ENCODE results near the gene WSB2.
A peak's percentile ranks its signal among the peaks of the same experiment; 100 is the strongest.
"Not testable (repeated sequence)": the region's sequence is repeated elsewhere in the genome, so short reads cannot be mapped to it uniquely, and the experiment has no call there.

Gene WSB2

GRCh38 chr12:118061011-118061872, at the start of gene WSB2:
WSB2 (minus strand) TSS chr12:118061179; CDS start chr12:118061048, 131 bp downstream.
- DNase-seq (ENCODE audit: low read depth in 1 of 2, low spot score in 1 of 2): peak in 1 of 2 donors; percentile 28

GRCh38 chr12:118109088-118109487, 48.1 kb upstream of the WSB2 start:
- DNase-seq (ENCODE audit: low read depth in 1 of 2, low spot score in 1 of 2): no peak

DNA sequence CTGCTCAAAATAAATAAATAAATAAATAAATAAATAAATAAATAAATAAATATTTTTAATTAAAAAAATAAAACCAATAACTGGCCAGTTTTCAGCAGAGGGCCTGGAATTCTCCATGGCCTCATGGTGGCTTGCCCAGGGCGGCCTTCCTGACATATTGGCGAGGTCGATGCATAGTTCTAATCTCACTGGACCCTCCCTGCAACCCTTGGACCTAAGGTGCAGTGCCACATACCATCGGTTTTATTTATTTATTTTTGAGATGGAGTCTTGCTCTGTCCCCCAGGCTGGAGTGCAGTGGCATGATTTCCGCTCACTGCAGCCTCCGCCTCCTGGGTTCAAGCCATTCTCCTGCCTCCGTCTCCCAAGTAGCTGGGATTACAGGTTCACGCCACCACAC, 46.7 kb upstream of the WSB2 start:
- DNase-seq (ENCODE audit: low read depth in 1 of 2, low spot score in 1 of 2): no peak

GRCh38 chr12:118107011-118107410, 46.0 kb upstream of the WSB2 start:
- DNase-seq (ENCODE audit: low read depth in 1 of 2, low spot score in 1 of 2): no peak

- DNase-seq (ENCODE audit: low read depth in 1 of 2, low spot score in 1 of 2): peak in 1 of 2 donors; percentile 3
These were observed 42.8 kb upstream of the WSB2 start, which contains the start of gene VSIG10 for GRCh38 chr12:118103601-118104382. VSIG10 (minus strand) TSS chr12:118104011; CDS start chr12:118103671, 340 bp downstream.

DNA sequence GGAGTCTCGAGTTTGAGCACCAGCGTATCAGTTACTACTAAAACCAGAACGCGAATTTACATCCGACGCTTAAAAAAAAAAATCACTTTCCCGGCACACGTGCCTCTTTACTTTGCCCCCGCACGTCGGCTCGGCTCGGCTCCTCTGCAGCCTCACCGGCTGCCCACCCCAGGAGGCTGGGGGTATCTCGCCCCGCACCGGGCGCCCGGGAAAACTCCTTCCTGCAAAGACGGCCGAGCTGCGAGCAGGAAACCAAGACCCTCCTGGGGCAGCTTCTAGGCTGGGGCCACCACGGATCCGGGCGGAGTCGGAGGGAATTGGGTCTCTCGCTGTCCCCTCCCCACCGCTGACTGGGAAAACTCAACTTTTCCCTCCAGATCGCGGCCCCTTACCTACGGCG, 42.2 kb upstream of the WSB2 start:
- DNase-seq (ENCODE audit: low read depth in 1 of 2, low spot score in 1 of 2): peak in 1 of 2 donors; percentile 1

- no peak for DNase-seq (ENCODE audit: low read depth in 1 of 2, low spot score in 1 of 2)
These were observed 41.6 kb upstream of the WSB2 start for GRCh38 chr12:118102609-118103008.

GRCh38 chr12:118102070-118102469, 41.1 kb upstream of the WSB2 start:
- no peak for DNase-seq (ENCODE audit: low read depth in 1 of 2, low spot score in 1 of 2)

- DNase-seq (ENCODE audit: low read depth in 1 of 2, low spot score in 1 of 2): no peak
These were observed 40.1 kb upstream of the WSB2 start for GRCh38 chr12:118101051-118101450.

GRCh38 chr12:118098911-118099671, 38.1 kb upstream of the WSB2 start:
- DNase-seq (ENCODE audit: low read depth in 1 of 2, low spot score in 1 of 2): no peak

GRCh38 chr12:118098401-118098800, 37.4 kb upstream of the WSB2 start:
- no peak for DNase-seq (ENCODE audit: low read depth in 1 of 2, low spot score in 1 of 2)

DNA sequence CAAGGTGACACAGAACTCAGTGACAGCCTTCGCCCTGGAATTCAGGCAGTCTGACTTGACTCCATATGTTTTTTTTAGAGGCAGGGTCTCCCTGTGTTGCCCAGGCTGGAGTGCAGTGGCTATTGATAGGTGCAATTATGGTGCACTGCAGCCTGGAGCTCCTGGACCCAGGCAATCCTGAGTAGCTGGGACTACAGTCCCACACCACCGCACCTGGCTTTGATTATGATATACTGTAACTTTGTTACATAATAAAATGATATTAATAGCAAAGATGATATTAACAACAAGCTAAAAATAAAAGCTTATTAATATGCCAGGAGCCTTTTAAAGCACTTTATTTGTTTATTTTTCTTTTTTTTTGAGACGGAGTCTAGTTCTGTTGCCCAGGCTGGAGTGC, 33.1 kb upstream of the WSB2 start:
- no peak for DNase-seq (ENCODE audit: low read depth in 1 of 2, low spot score in 1 of 2)

- DNase-seq (ENCODE audit: low read depth in 1 of 2, low spot score in 1 of 2): no peak
These were observed 28.8 kb upstream of the WSB2 start for GRCh38 chr12:118089782-118090181.

DNA sequence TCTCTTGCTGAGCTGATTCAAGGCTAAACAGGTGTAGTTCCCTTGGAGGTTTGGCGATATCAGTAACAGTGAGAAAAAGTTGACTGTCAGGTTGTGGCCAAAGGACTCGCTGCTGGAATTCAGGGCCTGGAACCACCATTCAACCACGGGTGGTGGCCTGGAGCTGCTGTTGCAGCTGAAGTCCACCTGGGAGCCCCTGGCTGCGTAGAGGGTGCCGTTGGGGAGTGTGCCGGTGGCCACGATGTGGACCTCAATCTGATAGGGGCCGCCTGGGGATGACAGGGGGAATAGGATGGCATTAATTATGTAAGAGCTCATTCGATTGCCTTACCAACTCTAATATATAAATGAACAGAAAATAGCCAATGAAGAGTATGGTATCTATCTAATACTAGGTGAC, 21.2 kb upstream of the WSB2 start:
- DNase-seq (ENCODE audit: low read depth in 1 of 2, low spot score in 1 of 2): no peak

DNA sequence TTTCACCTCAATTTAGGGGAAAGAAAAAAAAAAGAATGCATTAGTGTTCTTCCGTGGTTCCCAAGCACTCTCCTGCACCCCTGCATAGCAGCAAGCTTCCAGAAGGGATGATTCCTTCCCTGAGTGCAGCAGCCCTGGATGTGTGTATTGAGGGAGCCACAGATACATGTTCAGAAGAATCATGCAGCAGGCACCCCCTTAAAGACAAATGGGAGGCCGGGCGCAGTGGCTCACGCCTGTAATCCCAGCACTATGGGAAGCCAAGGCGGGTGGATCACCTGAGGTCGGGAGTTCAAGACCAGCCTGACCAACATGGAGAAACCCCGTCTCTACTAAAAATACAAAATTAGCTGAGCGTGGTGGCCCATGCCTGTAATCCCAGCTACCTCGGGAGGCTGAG, 20.5 kb upstream of the WSB2 start:
- DNase-seq (ENCODE audit: low read depth in 1 of 2, low spot score in 1 of 2): not testable (repeated sequence)

DNA sequence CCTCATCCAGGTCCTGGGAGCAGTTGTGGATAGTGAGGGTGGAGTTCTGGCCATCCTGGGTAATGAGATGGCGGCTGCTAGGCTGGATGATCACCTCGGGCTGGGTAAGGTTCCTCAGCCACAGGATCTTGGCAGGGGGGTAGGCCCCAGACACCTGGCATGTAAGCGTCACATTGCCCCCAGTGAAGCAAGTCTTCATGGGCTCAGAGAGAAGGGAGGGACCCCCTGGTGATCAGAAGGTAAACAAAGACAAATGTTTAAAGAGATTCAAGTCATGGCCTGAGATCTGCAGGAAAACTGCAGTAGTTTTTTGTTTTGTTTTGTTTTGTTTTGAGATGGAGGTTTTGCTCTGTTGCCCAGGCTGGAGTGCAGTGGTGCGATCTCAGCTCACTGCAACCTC, 12.8 kb upstream of the WSB2 start:
- DNase-seq (ENCODE audit: low read depth in 1 of 2, low spot score in 1 of 2): no peak

DNA sequence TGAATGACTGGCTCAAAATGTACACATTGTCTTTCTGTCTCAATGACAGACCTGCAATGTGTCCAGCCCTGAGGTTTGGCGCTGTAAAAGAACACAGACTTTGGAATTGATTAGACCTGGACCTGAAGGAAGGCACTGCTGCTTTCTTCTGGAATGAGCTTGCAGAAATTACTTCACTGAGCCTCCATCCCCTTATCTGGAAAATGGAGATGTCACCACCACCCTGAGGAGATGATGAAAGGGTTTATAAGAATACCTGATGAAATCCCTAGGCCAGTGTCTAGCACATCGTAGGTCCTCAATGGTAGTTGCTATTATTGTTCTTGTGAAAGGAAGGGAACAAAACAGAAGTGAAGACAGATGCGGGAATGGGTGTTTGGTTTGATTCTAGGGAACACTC, 9.7 kb upstream of the WSB2 start:
- no peak for DNase-seq (ENCODE audit: low read depth in 1 of 2, low spot score in 1 of 2)

- no peak for DNase-seq (ENCODE audit: low read depth in 1 of 2, low spot score in 1 of 2)
These were observed 7.5 kb upstream of the WSB2 start for GRCh38 chr12:118068445-118068844.

DNA sequence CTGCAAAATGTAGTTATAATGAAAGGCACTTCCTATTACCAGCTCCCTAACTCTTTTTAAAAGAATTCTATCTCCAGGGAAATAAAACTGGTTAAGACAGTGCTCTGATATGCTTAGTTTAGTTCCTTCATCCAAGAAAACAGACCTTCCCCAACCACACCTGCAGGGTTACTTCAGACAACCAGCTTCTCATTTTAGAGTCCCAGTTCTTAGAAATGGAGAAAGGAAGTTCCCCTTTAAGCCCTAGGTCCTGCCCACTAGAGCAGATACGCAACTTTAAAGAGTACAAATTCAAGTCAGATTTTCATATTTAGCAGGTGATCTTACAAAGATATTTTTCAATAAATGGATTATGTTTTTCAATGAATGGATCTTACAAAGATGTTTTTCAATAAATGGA, 4.4 kb upstream of the WSB2 start:
- DNase-seq (ENCODE audit: low read depth in 1 of 2, low spot score in 1 of 2): no peak

DNA sequence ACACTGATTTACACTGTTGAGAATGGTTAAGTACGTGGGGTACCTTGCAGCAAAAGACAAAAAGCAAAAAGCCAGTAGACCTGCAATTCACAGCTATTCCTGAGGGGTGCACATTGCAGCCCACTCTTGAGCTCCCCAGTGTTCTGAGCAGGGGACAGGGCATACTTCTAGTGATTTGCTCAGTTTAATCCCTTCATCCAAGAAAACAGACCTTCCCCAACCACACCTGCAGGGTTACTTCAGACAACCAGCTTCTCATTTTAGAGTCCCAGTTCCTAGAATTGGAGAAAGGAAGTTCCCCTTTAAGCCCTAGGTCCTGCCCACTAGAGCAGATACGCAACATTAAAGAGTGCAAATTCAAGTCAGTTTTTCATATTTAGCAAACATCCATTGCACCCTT, 3.6 kb upstream of the WSB2 start:
- DNase-seq (ENCODE audit: low read depth in 1 of 2, low spot score in 1 of 2): no peak

DNA sequence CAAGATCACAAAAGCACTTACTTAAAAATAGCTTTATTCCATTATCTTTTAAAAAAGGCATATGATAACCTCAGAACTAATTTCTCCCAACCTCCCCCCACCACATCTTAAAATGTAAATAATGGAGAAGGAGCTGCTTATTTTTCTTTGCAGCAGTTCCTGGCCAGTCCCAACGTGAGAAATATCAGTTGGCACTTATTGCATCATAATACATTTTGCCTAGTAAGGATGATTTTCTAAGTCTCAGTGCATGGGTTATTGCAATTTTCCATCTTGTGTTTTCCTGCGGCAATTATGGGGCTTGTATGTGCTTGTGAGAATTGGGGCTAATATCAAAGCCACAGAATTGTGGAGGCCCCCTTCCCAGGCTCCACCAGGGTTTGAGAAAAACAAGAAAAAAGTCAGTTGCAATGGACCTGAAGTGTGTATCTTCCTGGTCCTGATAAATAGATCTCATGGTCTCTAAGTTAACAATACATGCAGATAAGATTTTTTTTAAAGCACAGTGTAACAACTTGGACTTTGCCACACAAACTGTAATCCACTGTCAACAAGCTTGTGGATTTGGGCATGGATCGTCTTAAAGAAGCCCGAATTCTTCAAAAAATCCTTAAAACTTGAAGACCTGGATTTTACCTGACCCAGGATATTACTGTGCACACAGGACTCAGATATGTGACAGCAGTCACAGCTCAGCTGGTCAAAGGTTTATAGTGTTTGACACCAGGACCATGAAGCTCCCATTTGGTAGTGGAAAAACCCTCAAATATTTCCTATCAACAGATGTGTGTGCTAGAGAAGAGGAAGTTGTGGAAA, 2.8 kb upstream of the WSB2 start:
- DNase-seq (ENCODE audit: low read depth in 1 of 2, low spot score in 1 of 2): no peak

Data from activated CD4-positive, alpha-beta T cell treated with anti-CD3 and anti-CD28 coated beads, Interleukin-2, amount 50 U/mL, for 24 hours (primary cell).